Measurements from ENCODE around the gene ESPNL. TPM values are rescaled to one million over a fixed set of nuclear protein-coding genes. Genes with fewer than 3 reads are reported as not detected.
A peak's percentile ranks its signal among the peaks of the same experiment; 100 is the strongest.

ESPNL gene
- total and polyA plus RNA-seq, 9 of the 15 experiments (the other 6 are each of a cell fraction or from before 2014, with no cell fraction given): 0.03 to 0.09 (median 0.05) TPM; not detected in 3

DNA sequence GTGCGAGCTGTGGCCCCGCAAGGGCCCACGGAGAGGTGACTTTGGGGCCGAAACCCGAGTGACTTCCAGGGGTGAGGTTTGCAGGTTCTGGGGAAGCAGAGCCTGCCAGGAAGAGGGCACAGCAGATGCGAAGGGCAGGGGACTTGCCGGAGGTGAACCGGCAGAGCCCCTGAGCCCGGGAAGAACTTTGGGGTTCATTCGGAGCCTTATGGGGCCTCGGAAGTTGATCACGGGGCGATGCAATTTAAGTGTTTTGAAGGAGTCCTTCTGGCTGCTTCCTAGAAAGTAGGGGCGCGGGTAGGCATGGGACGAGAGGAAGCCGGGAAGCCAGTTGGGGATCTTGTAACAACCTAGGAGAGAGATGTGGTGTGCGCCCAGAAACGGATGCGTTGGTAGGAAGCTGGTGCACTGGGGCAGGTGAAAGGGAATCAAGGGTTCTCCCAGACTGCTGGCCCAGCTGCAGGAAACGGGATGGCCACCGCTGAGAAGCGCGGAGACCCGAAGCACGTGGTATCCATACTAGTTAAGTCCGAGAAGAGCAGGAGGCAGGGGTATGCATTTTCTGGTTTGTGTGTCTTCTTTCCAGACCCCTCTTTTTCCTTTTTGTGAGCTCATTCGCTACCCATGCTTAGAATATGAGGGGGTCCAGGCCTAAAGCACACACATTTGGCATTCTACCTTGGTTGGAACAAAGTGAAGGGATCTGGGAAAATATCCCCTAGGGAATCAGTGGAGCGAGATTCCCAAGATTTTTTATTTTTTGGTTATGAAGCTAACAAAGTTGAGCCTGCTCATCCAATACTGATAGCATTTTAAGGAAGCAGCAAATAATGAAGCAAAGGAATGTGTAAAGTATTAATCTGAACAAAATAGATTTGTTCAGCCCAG, 38.6 kb upstream of the ESPNL start (continued):
- TF ChIP-seq, protein P1, sequence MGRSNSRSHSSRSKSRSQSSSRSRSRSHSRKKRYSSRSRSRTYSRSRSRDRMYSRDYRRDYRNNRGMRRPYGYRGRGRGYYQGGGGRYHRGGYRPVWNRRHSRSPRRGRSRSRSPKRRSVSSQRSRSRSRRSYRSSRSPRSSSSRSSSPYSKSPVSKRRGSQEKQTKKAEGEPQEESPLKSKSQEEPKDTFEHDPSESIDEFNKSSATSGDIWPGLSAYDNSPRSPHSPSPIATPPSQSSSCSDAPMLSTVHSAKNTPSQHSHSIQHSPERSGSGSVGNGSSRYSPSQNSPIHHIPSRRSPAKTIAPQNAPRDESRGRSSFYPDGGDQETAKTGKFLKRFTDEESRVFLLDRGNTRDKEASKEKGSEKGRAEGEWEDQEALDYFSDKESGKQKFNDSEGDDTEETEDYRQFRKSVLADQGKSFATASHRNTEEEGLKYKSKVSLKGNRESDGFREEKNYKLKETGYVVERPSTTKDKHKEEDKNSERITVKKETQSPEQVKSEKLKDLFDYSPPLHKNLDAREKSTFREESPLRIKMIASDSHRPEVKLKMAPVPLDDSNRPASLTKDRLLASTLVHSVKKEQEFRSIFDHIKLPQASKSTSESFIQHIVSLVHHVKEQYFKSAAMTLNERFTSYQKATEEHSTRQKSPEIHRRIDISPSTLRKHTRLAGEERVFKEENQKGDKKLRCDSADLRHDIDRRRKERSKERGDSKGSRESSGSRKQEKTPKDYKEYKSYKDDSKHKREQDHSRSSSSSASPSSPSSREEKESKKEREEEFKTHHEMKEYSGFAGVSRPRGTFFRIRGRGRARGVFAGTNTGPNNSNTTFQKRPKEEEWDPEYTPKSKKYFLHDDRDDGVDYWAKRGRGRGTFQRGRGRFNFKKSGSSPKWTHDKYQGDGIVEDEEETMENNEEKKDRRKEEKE (IDR thresholded peaks at IDR 0.05; ENCODE audit: borderline replicate concordance in 1 of 2, control insufficient read depth in 1 of 2, low read depth in 2 of 2, low read length in 1 of 2): no peak
- TF ChIP-seq, protein P2, sequence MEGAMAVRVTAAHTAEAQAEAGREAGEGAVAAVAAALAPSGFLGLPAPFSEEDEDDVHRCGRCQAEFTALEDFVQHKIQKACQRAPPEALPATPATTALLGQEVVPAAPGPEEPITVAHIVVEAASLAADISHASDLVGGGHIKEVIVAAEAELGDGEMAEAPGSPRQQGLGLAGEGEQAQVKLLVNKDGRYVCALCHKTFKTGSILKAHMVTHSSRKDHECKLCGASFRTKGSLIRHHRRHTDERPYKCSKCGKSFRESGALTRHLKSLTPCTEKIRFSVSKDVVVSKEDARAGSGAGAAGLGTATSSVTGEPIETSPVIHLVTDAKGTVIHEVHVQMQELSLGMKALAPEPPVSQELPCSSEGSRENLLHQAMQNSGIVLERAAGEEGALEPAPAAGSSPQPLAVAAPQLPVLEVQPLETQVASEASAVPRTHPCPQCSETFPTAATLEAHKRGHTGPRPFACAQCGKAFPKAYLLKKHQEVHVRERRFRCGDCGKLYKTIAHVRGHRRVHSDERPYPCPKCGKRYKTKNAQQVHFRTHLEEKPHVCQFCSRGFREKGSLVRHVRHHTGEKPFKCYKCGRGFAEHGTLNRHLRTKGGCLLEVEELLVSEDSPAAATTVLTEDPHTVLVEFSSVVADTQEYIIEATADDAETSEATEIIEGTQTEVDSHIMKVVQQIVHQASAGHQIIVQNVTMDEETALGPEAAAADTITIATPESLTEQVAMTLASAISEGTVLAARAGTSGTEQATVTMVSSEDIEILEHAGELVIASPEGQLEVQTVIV (CRISPR knock-in tag; IDR thresholded peaks at IDR 0.05; ENCODE audit: borderline replicate concordance): no peak
- TF ChIP-seq NFRKB (IDR thresholded peaks at IDR 0.05; ENCODE audit: low read depth): no peak
- no peak for TF ChIP-seq SAFB2 (IDR thresholded peaks at IDR 0.05; ENCODE audit: borderline replicate concordance, low read depth, low read length, severe bottlenecking)
- TF ChIP-seq ZC3H8 (IDR thresholded peaks at IDR 0.05): no peak
- TF ChIP-seq, protein P3, sequence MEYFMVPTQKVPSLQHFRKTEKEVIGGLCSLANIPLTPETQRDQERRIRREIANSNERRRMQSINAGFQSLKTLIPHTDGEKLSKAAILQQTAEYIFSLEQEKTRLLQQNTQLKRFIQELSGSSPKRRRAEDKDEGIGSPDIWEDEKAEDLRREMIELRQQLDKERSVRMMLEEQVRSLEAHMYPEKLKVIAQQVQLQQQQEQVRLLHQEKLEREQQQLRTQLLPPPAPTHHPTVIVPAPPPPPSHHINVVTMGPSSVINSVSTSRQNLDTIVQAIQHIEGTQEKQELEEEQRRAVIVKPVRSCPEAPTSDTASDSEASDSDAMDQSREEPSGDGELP (CRISPR knock-in tag; IDR thresholded peaks at IDR 0.05; ENCODE audit: borderline replicate concordance): peak; percentile 57; the same call in 1 of the 2 replicates
- TF ChIP-seq NONO (IDR thresholded peaks at IDR 0.05; ENCODE audit: low read depth in 2 of 2, low read length in 1 of 2): no peak
- TF ChIP-seq, protein P4, sequence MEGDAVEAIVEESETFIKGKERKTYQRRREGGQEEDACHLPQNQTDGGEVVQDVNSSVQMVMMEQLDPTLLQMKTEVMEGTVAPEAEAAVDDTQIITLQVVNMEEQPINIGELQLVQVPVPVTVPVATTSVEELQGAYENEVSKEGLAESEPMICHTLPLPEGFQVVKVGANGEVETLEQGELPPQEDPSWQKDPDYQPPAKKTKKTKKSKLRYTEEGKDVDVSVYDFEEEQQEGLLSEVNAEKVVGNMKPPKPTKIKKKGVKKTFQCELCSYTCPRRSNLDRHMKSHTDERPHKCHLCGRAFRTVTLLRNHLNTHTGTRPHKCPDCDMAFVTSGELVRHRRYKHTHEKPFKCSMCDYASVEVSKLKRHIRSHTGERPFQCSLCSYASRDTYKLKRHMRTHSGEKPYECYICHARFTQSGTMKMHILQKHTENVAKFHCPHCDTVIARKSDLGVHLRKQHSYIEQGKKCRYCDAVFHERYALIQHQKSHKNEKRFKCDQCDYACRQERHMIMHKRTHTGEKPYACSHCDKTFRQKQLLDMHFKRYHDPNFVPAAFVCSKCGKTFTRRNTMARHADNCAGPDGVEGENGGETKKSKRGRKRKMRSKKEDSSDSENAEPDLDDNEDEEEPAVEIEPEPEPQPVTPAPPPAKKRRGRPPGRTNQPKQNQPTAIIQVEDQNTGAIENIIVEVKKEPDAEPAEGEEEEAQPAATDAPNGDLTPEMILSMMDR (IDR thresholded peaks at IDR 0.05 in 2 of 3, conservative IDR thresholded peaks at IDR 0.05 in 1 of 3; ENCODE audit: insufficient read depth in 2 of 3, low read depth in 1 of 3, low read length in 3 of 3): no peak
- no peak for TF ChIP-seq HEY1 (CRISPR knock-in tag; IDR thresholded peaks at IDR 0.05; ENCODE audit: borderline replicate concordance)
- no peak for TF ChIP-seq ZNF77 (CRISPR knock-in tag; IDR thresholded peaks at IDR 0.05)
- TF ChIP-seq KAT2B (IDR thresholded peaks at IDR 0.05; ENCODE audit: low read depth, low read length): no peak
- no peak for TF ChIP-seq ZNF184 (CRISPR knock-in tag; IDR thresholded peaks at IDR 0.05)
- no peak for TF ChIP-seq ZNF780A (CRISPR knock-in tag; IDR thresholded peaks at IDR 0.05)
- TF ChIP-seq EP300 (IDR thresholded peaks at IDR 0.05; ENCODE audit: low read length): no peak
- TF ChIP-seq ZNF124 (CRISPR knock-in tag; IDR thresholded peaks at IDR 0.05): no peak
- TF ChIP-seq YY1 (IDR thresholded peaks at IDR 0.05; ENCODE audit: borderline replicate concordance in 1 of 3, control insufficient read depth in 1 of 3, extremely low read depth in 1 of 3, insufficient read depth in 3 of 3, insufficient read length in 1 of 3, insufficient replicate concordance in 2 of 3, low read depth in 1 of 3, low read length in 2 of 3): peak in 1 of 3 experiments; percentile 36
- no peak for TF ChIP-seq IFI16 (CRISPR knock-in tag; IDR thresholded peaks at IDR 0.05)
